GF-D8 (cell line): ENCODE measurements around the gene NEK3.
A peak's percentile ranks its signal among the peaks of the same experiment; 100 is the strongest.
"Not testable (repeated sequence)": the region's sequence is repeated elsewhere in the genome, so short reads cannot be mapped to it uniquely, and the experiment has no call there.

ENCODE experiments used
- DNase-seq: peaks from one replicate; lab custom pipeline; 2025; lab: John Stamatoyannopoulos, UW

The NEK3 gene

DNA sequence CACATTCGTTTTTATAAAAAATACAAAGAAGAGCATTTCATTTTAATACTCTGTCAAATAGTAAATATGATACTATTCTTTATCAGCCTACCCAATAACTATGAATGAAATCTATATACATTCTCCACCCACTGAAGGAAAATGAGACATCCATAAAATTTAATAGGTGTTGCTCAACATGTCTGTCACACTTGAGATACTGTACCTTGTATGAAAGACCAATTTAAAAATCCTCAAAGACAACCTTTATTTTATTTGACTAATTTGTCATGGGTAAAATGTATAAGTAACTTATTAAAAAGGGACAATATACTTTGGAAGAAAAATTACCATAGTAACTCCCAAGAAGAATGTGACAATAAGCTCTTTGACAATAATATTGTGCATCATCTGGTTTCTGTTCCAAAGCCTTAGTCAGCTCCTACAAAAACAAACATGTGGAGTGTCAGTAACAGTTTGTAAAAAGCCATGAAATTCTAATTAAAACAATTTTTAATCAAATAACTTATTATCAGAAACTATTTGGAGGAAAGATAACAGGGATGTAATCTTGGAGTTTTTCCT is 11.5 kb upstream of the NEK3 start:
- DNase-seq, result not testable (repeated sequence)

DNA sequence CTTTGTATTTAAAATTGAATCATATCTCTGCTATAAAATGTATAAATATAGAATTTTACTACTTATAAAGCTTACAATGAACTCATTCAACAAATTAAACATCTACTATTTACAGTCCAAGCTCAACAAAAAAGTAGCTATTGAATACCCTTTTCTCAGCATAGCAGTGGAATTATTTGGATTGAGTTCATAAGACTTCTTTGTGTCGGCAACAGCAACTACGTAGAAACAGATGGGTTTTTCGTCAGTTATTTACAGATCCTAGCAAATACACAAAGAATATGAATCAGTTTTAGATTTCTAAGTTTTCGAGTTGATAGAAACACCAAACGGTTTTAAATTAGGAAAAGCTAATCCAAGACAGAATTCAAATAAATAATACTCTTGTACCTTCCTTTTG is 10.4 kb upstream of the NEK3 start:
- no peak for DNase-seq

DNA sequence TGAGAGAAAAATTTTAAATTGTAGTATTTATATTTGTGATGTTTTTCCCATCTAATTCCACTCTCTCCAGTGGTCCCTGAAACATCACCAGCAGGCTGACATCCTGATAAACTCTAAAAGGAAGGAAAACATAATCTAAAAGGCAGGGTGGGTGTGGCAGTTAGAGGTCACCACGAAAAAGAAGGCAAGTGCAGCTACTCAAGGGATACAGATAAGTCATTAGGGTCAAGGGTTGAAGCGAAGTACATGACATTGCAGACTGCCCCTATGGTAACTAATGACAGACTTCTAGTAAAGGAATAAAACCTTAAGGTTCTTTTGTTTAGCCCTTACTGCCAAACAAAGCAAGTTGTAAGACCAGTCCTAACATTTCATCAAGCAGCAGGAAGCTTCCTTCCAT is 6.0 kb upstream of the NEK3 start:
- DNase-seq, result no peak

DNA sequence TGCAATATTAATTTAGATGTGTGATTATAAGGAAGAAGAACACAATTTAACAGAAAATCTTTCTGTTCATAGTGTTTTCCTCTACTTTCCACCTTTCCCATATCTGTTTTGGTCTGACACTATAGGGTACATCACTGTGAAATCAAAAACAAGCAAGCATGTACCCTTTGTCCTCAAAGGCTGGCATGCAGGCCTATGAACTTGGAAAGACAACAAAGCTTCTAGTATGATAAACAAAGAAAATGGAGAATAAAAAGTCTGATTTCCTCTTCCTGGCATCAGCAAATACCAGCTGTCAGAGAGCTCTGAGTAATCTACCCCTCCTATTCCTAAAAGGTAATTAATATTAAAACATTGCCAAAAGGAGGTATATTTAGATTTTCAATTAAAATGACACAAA is 5.6 kb upstream of the NEK3 start:
- no peak for DNase-seq

DNA sequence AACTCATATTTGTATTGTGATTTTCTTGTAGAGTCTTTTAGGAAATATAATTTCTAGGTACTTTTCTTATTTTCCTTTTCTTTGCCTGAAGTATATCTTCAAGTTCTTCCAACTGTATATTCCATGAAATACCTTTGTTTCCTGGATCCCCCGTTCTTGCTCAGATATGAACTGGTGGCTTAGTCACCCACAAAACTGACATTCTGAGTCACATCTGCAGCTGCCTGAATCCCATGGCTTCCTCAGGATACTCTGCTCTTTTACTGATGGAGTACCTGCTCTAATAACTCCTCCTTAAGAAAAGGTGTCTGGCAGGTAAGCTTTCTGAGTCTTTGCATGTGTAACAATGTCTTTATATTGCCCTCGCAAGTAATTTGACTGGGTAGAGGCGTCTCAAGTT is 4.5 kb upstream of the NEK3 start:
- not testable (repeated sequence) for DNase-seq

DNA sequence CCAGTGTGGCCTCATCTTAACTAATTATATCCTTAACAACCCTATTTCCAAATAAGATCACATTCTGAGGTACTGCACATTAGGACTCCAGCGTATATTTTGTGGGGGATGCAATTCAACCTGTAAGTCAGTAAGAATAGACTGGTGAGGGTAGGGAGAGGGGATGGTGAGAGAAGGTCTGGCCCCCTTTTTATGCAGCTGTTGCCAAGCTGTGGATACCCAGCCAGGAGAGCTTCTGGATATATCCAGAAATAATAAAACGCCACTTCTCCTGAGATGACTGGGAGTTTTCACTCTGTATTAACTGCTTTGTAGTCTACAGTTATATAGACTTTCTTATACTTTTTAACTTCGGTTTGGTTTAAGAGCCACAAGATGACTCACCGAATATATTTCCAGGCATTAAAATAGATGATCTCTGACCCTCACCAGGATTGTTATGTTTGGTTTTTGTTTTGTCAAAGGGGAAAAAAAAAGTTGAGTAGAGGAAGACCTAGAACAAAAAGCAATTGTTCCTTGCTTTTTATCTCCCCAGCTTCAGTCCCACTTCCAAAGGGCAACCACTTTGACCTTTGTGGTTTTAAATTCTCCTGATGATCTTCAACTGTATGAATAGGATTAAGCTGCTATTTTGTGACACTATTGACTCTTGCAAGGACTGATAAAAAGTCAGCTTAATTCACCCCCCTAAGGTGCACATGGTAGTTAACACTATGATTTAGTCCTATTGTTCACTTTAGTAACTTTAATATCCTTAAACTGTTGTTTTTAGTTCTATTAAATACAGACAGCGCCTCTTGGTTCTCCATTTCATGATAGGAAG is 3.1 kb upstream of the NEK3 start:
- no peak for DNase-seq

DNA sequence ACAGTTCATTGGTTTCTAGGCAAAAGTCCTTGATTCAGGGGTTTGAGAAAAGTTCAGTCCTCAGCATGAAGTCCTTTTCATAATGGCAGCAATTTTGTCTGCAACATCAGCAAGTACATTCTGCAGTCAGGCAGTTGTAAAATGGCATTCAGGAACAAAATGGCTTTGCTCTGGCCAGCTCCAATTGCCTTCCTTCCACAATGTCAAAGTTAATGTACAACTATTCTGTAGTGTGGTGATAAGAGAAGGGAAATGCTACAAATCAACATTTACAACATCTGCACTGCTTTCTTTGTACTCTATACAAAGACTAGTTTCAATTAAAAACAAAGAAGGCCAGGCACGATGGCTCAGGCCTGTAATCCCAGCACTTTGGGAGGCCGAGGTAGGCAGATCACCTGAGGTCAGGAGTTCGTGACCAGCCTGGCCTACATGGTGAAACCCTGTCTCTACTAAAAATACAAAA is 1.8 kb upstream of the NEK3 start:
- no peak for DNase-seq

DNA sequence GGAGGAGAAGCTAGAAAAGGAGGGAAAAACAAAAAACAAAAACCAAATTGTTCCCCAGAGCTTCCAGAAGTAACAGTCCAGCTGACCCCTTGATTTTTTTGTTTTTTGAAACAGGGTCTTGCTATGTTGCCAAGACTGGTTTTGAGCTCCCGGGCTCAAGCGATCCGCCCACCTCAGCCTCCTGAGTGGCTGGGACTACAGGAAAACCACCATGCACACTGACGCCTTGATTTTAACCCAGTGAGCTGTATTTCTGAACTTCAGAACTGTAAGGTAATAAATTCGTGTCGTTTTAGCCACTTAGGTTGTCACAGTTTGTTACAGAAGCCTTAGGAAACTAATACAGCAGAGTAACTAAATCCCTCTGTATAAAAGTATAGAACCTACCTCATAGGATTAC is 1.1 kb upstream of the NEK3 start:
- DNase-seq, result no peak

DNA sequence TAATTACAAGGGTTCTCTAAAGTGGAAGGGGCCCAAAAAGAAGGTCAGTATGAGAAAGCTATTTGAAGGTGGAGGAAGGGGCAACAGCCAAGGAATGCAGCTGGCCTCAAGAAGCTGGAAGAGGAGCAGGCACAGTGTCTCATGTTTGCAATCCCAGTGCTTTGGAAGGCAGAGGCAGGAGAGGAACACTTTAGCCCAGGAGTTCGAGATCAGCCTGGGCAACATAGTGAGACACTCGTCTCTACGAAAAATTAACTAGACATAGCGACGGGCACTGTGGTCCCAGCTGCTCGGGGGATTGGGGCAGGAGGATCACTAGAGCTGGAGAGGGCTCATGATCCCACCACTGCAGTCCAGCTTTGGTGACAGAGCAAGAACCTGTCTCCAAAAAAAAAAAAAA is 656 bp upstream of the NEK3 start:
- DNase-seq, result no peak

DNA sequence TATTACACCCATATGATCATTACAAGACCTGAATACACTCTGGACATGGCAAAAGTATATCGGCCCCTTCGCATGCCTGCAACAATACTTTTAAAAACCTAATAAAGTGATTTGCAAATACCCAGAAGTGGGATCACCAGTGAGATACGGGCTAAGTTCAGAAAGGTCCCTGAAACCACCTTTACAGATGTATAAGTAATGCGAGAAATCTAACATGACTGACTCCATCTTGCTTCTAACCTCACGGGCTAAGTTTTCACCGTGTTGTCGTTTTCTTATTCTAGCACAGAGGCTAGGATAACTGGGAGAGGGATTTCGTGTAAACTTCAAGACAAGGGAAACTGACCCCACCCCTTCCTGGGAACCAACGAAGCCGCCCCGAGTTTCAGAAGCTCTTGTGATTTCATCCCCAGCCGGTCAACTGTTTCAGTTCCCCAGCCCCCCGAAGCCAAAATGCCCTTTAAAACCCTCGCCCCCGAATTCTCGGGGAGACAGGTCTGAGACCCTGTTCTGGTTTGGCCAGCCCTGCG is 703 bp downstream of the NEK3 start:
- no peak for DNase-seq

DNA sequence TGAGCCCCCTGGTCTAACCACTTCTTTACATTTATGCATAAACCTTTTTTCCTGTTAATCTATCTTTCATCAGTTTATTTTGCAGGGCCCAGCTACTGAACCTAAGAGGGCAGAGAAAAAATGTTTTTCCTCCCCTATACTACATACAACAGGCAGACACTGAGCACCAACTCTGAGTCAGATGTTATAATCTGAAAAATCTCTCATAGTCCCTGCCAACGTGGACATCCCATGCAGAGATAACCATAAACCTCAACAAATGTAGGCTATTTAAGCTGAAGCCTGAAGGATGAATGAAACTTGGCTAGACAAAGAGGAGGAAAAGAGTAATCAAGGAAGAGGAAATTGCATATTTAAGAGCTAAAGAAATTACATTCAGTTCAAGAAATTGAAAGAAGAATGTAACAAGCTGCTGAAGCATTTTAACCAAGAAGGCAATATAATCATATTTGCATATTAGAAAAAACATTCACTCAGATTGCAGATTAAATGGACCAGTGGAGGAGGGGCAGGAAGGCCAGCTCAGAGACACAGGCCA is 2.6 kb downstream of the NEK3 start:
- DNase-seq, result no peak

DNA sequence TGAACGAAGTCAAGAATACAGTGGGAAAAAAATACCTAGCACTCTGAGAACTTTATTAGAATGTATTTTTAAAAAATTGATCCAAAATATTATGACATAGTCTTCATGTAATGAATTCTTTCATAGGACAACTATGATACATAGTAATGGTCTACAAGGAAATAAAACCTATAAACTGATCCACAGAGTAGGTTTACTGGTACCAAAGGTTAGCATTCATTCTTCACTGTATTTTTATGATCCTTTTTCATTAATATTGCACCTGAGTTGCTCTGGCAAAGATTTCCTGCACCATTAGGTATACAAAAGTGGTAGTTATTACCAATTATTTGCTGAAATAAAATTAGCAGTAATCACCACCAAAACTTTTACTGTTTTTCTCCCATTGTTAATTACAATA is 4.2 kb downstream of the NEK3 start:
- no peak for DNase-seq

DNA sequence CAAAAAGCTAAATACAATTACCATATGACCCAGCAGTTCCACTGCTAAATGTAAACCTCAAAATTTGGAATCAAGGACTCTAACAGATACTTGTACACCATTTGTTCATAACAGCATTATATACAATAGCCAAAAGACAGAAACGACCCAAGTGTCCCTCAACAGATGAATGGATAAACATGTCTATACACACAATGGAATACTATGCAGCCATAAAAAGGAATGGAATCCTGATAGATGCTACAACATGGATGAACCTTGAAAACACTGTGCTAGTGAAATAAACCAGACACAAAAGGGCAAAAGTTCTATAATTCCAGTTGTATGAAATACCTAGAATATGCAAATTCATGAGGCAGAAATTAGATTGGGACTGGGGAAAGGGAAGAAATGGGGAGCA is 12.2 kb downstream of the NEK3 start:
- no peak for DNase-seq

DNA sequence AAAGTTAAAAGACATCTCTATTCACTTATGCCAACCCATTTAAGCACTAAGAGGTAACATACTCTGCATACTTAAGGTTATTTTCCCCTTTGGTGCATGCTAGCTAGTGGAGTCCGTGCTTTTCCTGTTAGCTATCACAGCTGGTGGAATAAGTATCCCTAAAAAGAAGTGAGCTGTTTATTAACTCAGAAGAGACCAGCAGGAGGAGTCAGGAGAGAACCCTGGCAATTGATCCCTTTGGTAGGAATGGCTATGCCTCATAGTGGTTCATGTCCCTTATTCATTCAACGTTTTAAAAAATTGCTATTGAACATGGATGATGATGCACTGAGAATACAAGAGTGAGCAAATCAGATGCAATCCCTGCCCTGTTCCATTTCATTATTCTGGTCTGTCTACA is 18.1 kb downstream of the NEK3 start:
- DNase-seq, result no peak

DNA sequence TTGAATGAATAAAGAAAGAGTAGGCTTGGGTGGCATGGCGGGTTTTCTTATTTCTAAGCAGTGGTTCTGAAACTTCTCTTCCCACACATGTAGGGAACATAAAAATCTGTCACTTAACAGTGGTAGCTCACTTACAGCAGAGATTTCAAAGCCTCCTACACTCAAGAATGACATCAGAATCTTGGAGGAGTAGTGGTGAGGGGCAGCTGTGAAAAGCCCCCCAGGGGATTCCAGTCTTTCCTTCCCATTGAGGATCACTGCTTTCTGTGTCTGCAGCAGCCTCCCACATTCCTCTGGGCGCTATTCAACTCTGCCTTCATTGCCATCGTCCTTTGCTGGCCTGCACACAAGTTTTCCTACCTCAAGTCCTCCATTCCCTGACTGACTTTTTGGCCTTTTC is 21.9 kb downstream of the NEK3 start:
- DNase-seq, result no peak

DNA sequence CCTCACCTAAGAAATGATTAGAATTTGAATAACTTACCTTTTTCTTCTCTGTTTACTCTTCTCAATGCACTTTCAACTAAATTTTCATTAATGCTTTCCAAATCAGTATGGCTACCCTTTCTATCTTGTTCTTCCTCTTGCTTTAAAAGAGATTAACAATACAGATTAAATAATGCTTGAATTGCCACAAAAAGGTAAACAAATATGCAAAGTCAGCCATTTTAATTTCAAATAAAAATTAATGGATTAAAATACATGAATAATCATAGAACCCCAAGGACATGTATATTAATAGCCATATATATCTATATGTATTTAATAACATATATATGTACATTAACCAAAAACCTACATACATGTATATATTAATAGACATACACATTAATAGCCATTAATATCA is 22.6 kb downstream of the NEK3 start:
- no peak for DNase-seq

DNA sequence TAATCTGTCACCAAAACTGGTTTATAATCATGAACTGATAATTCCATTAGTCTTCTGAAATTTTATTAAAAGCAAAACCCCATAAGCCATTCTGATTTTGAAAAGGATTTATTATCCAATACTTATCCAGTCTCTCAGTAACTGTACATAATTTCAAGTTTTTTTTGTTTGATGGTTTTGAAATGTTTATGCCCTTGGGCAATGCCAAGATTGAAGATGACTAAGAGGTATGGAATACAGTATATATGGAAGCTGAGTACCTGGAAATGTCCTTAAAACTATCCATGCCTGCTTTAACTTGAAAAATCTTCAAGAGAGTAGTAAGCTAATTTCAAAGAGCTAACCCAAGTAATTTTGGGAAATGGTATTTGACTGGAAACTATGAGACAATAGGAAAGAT is 28.8 kb downstream of the NEK3 start:
- DNase-seq, result no peak

DNA sequence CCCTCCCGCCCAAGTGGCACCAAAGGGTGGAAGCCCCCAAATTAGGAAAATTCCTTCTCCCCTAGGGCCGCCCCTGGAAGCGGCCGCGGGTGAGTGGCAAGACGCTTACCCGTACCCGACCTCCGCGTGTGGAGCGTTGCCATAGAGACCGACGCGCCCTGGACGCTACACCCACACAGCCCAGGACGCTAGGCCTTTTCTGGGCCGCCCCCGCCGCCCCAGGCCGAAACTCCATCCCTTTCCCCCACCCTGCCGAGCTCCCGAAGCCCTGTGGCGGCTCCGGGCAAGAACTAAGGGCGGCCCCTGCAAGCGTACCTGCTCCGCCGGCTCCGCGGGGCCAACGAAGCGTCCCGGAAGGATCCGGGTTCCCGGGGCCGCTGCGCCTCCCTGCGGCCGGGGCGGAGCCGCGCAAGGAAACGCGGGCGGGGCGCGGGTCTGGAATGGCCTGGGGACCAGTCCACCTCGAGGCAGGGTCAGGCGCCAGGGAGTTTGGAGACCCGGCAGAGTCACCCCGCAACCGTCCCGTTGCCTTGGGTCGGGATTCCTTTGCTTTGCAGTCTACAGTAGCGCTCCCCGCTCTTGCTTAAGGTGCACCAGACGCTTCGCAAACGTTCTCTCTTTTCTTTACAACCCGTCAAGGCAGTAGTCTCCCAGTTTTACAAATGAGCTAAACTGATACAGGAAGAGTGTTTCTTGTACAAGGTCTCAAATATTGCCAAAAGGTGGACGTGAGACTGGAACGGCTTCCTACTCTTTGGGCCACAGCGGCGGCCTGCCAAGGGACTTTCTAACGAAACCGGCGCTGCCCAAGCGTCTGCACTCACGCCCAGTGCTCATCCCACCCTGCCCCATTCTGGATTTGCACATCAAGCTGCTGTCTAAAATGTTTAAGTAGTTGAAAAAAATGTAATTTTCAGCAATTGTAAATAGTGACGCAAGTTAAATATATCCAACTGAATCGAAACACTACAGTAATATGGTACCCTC is 30.4 kb downstream of the NEK3 start, which contains the start of gene NEK5:
TSS of gene NEK5 (minus strand) at position 360 of the 987 bp plus-strand sequence. CDS start 1,591 bp downstream, outside the sequence.
- peak; percentile 16 for DNase-seq

DNA sequence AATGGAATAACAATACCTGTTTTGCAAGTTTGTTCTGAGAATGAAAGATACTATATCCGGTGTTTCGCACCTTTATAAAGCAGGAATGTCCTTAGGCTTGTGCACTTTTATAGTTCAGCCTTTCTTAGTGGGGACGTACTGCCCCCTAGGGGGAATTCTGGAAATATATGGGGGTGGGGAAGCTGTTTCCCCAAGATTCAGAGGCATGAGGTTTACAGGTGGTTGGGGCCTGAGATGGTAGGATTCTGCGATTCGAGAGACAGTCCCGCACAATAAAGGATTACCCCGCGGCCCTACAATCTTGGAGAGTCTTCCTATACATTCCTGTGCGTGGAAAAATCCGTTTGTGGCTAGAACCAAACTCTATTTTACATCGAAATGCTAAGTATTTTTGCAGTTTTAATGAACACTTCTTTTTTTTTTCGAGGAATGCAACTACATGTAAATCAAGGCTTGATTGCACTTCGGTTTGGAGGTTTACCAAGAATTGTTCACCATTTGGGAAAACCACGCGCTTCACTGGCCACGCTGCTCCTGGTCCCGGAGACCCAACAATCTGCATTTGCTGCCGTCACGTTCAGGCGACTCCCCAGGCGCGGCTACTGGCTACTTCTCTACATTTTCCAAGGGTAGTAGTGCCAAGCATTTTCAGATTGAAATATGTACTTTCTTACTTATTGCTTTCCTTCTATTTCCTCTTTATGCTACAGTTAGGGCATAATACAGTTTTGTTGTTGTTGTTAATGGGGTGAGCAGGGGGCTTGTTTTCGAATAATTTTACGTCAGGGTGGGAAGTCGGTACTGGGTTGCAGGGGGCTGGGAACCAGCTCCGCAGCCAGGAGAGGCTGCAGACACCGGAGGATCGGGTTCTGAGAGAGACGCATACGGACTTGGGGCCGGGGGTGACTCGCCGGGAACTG is 31.4 kb downstream of the NEK3 start:
- peak; percentile 28 for DNase-seq

DNA sequence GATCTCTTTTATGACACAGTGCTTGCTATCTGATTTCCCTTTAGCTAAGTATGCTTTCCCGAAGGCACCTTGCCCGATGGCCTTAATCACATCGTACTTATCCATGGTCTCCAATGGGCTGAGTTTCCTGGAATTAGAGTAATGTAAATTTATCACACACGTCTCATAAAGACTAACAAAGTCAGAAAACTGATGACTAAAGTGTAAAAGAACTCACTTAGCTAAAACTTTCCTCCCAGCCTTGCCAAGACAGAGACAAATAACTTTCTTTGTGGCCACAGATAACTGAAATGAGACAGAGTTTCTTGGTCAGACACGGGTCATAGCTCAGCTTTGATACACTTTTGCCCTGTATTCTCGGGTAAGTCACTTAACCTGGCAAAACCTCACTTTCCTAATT is 32.0 kb downstream of the NEK3 start:
- DNase-seq, result no peak

DNA sequence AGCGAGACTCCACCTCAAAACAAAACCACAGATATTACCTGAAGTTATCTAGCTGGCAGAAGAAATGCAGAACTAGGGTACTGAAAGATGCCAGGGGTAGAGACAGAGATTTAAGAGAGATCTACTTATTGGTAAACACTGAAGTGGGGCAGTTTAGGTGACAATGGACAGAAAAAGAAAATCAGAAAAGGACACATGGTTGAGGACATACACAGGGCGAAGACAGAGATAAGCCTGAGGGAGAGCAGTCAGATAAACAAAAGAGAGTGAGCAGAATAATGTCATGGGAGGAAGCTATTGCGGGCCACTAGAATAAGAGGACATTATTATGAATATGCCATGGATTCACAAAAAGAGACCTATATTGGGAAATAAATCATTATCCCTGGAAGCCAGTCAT is 33.9 kb downstream of the NEK3 start:
- DNase-seq, result no peak
